Measurements from ENCODE around the gene KRTAP22-1. TPM values are rescaled to one million over a fixed set of nuclear protein-coding genes. Genes with fewer than 3 reads are reported as not detected.

Gene KRTAP22-1
- total RNA-seq, 1 donor from 2014 or later, result not detected

- no peak for DNase-seq (ENCODE audit: extremely low read depth, low read depth, low spot score)
Observed at GRCh38 chr21:30623362-30623761, 22.5 kb downstream of the KRTAP22-1 start.

DNA sequence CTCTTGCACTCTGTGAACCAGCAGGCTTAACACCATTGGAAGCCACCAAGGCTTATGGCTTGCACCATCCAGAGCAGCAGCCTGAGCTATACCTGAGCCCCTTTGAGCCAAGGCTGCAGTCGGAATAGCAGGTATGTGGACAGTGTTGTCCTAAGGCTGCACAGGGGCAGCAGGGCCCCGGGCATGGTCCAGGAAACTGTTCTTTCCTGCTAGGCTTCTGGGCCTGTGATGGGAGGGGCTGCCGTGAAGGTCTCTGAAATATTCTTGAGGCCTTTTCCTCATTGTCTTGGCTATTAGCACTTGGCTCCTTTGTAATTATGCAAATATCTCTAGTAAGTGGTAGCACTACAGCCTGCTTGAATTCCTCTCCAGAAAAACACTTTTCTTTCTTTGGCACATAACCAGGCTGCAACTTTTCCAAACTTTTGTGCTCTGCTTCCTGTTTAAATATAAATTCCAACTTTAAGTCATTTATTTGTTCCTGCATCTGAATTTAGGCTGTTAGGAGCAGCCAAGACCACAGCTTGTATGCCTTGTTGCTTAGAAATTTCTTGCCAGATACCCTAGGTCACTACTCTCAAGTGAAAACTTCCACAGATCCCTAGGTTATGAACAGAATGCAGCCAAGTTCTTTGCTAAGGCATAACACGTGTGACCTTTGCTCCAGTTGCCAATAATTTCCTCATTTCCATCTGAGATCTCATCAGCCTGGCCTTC lies 24.7 kb downstream of the KRTAP22-1 start:
- no peak for DNase-seq (ENCODE audit: extremely low read depth, low read depth, low spot score)

DNA sequence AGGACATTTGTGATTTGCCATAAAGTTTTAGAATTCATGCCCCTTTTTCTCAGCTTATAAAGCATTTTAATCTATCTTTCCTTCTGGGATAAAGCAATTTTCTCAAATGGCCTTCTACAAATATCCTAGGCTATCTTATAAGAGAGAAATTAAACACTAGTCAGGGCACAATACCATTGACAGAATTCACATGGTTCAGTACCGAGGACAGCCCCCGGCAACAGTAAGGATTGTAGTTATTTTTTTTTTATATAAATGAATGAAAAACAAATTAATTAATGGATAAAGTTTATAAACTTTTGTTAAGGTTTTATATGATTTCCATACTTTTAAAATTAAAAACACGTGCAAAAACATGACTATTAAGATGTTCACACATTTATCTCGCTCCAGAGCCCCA lies 27.2 kb downstream of the KRTAP22-1 start:
- DNase-seq (ENCODE audit: extremely low read depth, low read depth, low spot score), result no peak

DNA sequence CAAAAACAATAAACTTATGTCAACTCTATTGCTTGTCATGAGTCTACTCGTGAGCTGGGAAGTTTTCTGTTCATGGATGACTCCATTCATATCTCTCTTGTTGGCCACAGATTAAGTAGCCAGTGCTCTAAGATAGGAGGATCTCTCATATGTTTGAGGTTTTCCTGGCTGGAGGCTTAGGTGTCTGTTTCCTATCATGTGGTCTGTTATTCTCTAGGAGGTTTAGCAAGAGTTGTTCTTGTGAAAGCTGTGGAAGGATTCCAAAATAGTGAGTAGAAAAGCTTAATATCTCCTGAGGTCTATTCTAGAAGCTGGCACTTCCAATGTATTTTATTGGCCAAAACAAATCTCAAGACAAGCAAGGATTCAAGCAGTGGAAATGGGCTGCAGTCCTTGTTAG lies 28.3 kb downstream of the KRTAP22-1 start:
- no peak for DNase-seq (ENCODE audit: extremely low read depth, low read depth, low spot score)

- no peak for DNase-seq (ENCODE audit: extremely low read depth, low read depth, low spot score)
Observed at GRCh38 chr21:30634906-30635305, 34.0 kb downstream of the KRTAP22-1 start, which contains the start of gene KRTAP20-2. KRTAP20-2 (plus strand) TSS chr21:30635206; CDS start chr21:30635264, 58 bp downstream.

DNA sequence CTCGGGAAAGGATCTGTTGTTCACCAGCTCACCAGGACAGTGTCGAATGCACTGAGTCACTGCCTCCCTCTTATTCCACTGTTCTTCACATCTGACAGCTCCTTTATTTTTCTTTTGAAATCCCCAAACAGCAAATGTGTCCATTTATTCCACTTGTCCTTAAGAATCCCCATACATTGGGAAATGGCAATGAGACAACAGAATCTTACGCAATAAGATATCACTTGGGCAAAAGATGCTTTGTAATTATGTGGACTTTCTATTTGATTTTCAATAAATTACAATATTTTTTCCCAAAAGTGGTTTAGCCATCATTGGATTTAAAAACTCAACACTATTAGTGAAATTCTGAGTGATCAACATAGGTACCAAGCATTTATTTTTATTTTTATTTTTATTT lies 37.8 kb downstream of the KRTAP22-1 start:
- DNase-seq (ENCODE audit: extremely low read depth, low read depth, low spot score), result no peak

DNA sequence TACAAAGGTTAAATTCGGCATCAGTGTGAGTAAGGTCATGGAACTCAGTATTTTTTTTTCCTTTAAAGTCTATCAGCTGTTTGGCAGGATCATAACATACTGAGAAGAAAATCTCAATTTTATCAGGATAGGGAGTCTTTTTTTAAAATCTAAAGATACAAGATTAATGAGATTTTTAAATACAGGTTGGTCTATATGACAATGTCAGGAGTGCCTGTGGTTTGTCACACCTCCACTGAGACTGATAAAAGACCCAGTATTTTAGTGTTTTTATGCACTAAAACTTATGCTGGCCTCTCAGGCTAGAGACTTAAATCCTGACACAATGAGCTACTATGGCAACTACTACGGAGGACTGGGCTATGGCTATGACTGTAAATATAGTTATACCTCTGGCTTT lies 41.7 kb downstream of the KRTAP22-1 start, which contains the start of gene KRTAP20-3:
Gene KRTAP20-3 (plus strand): TSS at position 301 of the 400 bp plus-strand sequence.
- no peak for DNase-seq (ENCODE audit: extremely low read depth, low read depth, low spot score)

DNA sequence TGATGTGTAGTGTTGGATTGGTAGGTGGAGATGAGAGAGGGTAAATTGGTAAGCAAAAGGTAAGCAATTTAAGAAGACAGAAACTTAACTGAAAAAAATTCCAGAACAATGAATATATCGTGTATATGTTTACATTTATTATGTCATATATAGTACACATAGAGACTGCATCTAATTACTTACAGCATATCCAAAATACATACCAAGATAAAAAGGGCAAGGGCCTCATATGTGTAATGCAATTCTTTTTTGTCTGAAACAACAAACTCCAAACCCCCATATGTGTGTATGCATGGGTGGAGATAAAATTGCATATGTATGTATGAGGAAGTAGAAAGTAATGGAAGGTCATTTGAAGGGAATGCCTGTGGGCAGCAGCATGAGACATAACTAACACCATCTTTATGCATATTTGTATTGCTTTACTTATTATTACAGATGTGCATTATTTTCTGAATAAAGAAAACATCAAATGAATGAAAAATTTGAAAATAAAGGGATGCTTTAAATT lies 46.1 kb downstream of the KRTAP22-1 start:
- DNase-seq (ENCODE audit: extremely low read depth, low read depth, low spot score), result no peak

Other genes with a start within 250 kb of the KRTAP22-1 start
- not detected in 2 replicates for gene KRTAP13-2, start 228.8 kb upstream of the KRTAP22-1 start, total RNA-seq
- gene KRTAP13-1, start 205.1 kb upstream of the KRTAP22-1 start, total RNA-seq, result not detected in 2 replicates
- gene KRTAP13-3, start 175.2 kb upstream of the KRTAP22-1 start, total RNA-seq, result not detected in 2 replicates
- not detected in 2 replicates for gene KRTAP13-4, start 170.9 kb upstream of the KRTAP22-1 start, total RNA-seq
- not detected in 2 replicates for gene KRTAP15-1, start 160.8 kb upstream of the KRTAP22-1 start, total RNA-seq
- gene KRTAP19-1, start 120.7 kb upstream of the KRTAP22-1 start, total RNA-seq, result not detected in 2 replicates
- not detected in 2 replicates for gene KRTAP19-2, start 113.7 kb upstream of the KRTAP22-1 start, total RNA-seq
- gene KRTAP19-3, start 109.1 kb upstream of the KRTAP22-1 start, total RNA-seq, result not detected in 2 replicates
- not detected in 2 replicates for gene KRTAP19-4, start 103.9 kb upstream of the KRTAP22-1 start, total RNA-seq
- gene KRTAP19-5, start 98.9 kb upstream of the KRTAP22-1 start, total RNA-seq, result not detected in 2 replicates
- gene KRTAP19-6, start 59.2 kb upstream of the KRTAP22-1 start, total RNA-seq, result not detected in 2 replicates
- gene KRTAP19-7, start 39.8 kb upstream of the KRTAP22-1 start, total RNA-seq, result not detected in 2 replicates
- not detected in 2 replicates for gene KRTAP22-2, start 10.7 kb upstream of the KRTAP22-1 start, total RNA-seq
- not detected in 2 replicates for gene KRTAP6-3, start 8.6 kb upstream of the KRTAP22-1 start, total RNA-seq
- gene KRTAP6-2, start 2.2 kb upstream of the KRTAP22-1 start, total RNA-seq, result not detected in 2 replicates
- not detected in 2 replicates for gene KRTAP6-1, start 12.8 kb downstream of the KRTAP22-1 start, total RNA-seq
- gene KRTAP20-1, start 15.3 kb downstream of the KRTAP22-1 start, total RNA-seq, result not detected in 2 replicates
- gene KRTAP20-4, start 19.5 kb downstream of the KRTAP22-1 start, total RNA-seq, result not detected in 2 replicates
- not detected in 2 replicates for gene KRTAP20-2, start 34.1 kb downstream of the KRTAP22-1 start, total RNA-seq
- gene KRTAP20-3, start 41.8 kb downstream of the KRTAP22-1 start, total RNA-seq, result not detected in 2 replicates
- not detected in 2 replicates for gene KRTAP21-3, start 117.7 kb downstream of the KRTAP22-1 start, total RNA-seq
- not detected in 2 replicates for gene KRTAP21-2, start 146.2 kb downstream of the KRTAP22-1 start, total RNA-seq
- not detected in 2 replicates for gene KRTAP21-1, start 154.3 kb downstream of the KRTAP22-1 start, total RNA-seq
- not detected in 2 replicates for gene KRTAP8-1, start 212.2 kb downstream of the KRTAP22-1 start, total RNA-seq
- not detected in 2 replicates for gene KRTAP7-1, start 228.7 kb downstream of the KRTAP22-1 start, total RNA-seq

Measured in glomerular endothelial cell (primary cell).